ENCODE measurements around the gene COL8A1.

Gene COL8A1

GRCh38 chr3:99696497-99696896, 58.1 kb downstream of the COL8A1 start:
- no peak overlapping the region for H3K27ac ChIP-seq
- no peak for TF ChIP-seq ZFX (IDR thresholded peaks at IDR 0.05)
- no peak for TF ChIP-seq CTCF (conservative IDR thresholded peaks at IDR 0.05)

DNA sequence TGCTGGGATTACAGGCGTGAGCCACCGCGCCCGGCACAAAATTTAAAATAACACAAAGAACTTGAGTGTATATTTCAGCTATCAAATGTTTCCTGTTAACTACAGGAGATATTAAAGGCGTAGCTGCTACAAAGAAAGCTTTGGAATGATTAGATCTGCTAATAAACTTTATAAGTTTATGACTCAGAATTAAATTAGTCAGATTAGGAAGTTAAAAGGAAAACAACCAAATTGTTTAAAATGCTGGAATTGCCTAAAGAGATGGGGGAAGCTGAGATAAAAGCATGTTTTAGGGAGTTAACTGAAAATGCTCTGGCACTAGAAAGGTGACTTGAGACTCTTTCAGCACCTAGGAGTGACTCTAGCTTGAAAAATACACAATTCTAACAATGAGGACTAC, 58.9 kb downstream of the COL8A1 start:
- TF ChIP-seq CTCF (conservative IDR thresholded peaks at IDR 0.05) (no peak), ZFX (IDR thresholded peaks at IDR 0.05) (no peak)
- no peak overlapping the region for H3K27ac ChIP-seq

DNA sequence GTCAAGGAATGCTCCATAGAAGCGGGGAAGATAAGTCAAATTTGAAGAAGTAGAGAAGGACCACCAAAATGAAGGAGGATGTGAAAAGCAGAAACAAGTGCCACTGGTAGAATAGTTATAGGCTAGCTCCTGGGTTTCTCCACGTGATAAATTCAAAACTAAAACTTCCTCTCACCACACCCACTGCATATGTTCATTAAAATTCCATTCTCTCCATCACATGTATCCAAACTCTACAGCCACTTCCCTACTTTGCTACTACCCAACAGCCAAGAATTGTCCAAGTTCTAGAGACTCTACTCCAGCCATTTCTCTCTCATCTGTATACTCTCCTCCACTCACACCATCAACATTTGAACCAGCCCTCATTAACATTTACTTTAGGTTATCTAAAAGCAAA, 60.5 kb downstream of the COL8A1 start:
- TF ChIP-seq CTCF (conservative IDR thresholded peaks at IDR 0.05) (no peak), ZFX (IDR thresholded peaks at IDR 0.05) (no peak)
- H3K27ac ChIP-seq, result no peak overlapping the region

DNA sequence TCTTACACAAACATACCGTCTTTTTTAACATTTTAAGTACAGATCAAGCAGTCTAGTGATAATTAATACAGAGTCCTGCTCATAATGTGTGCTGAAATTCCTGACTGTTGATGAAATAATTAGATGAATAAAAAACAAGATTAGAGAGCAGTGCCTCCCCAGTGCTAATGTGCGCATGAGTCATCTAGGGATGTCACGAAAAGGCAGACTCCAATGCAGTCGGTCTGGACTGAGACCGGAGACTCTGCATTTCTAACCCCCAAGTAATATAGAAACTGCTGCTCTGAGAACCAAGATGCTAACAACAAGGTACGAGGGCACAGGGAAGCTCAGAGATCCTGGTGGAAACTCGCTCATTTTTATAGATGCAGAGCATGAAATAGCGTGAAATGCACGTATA, 61.4 kb downstream of the COL8A1 start:
- TF ChIP-seq ZFX (IDR thresholded peaks at IDR 0.05) (no peak), CTCF (conservative IDR thresholded peaks at IDR 0.05) (no peak)
- H3K27ac ChIP-seq, result no peak overlapping the region

- TF ChIP-seq ZFX (IDR thresholded peaks at IDR 0.05) (no peak), CTCF (conservative IDR thresholded peaks at IDR 0.05) (no peak)
- H3K27ac ChIP-seq, result no peak overlapping the region
Measured at GRCh38 chr3:99700631-99701268, 62.4 kb downstream of the COL8A1 start.

DNA sequence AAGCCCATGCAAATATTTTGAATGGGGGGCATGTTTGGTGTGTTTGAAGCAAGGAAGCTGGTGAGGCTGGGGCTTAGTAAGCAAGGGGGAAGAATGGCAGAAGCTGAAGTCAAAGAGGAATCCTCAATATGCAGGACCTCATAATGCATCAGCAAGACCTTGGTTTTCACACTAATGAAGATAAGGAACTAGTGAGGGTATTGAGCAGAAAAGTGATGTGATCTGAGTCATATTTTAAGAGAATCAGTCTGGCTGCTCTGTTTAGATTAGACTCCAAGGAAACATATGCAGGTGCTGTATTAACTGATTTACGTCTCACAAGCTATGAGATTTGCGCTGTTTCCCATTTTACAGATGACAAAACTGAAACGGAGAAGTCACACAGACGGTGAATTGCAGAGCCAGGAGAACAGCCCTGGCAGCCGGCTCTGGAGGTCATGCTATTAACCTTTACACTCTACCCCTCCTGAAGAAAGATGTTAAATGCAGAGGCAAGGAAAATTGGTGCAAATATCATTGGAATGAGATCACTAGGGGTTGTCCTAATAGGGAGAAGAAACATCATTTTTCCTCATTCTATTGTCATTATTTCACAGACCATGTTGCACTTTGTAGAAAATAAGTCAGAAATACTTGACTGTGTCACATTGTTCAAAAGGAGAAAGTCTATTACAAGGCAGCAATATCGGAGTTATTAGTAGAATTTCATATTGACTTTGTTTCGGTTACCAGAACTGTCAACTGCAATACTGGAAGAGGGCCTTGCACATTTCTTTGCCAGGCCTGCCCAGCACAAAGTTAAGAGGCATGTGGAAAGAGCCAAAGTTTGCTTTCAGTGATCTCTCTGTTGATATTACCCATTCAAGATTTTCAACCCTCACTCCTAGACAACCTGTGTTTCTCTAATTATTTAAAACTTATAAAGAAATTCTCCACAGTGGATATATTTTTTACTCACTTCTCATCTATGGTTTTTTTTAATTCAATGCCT, 64.9 kb downstream of the COL8A1 start:
- no peak for TF ChIP-seq CTCF (conservative IDR thresholded peaks at IDR 0.05)
- TF ChIP-seq ZFX (IDR thresholded peaks at IDR 0.05), result no peak

DNA sequence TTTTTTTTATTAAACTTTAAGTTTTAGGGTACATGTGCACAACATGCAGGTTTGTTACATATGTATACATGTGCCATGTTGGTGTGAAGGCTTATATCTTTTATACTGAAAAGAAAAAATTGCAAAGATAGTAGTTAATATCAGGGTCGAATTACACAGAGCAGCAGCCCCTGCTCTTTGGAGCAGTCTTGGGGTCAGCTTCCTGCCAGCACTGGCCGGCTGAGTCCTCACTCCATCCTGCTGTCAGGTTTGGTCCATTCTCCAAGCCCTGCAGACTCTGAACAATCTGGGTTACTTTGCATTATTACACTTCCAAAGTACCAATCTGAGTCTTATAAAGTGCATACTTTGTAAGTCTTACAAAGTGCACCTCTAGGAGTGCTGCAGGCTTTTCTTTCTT, 66.0 kb downstream of the COL8A1 start:
- no peak overlapping the region for H3K27ac ChIP-seq
- TF ChIP-seq CTCF (conservative IDR thresholded peaks at IDR 0.05), result no peak
- TF ChIP-seq ZFX (IDR thresholded peaks at IDR 0.05), result no peak

More for the DNA sequence above, 64.9 kb downstream of the COL8A1 start:
- no peak overlapping the region for H3K27ac ChIP-seq

Data from C4-2B (cell line).